ENCODE results near the gene CACNA1B. TPM values are rescaled to one million over a fixed set of nuclear protein-coding genes. Genes with fewer than 3 reads are reported as not detected.
A peak's percentile ranks its signal among the peaks of the same experiment; 100 is the strongest.

The CACNA1B gene
- total RNA-seq, 1 experiment from 2014 or later, result 7.8 TPM

DNA sequence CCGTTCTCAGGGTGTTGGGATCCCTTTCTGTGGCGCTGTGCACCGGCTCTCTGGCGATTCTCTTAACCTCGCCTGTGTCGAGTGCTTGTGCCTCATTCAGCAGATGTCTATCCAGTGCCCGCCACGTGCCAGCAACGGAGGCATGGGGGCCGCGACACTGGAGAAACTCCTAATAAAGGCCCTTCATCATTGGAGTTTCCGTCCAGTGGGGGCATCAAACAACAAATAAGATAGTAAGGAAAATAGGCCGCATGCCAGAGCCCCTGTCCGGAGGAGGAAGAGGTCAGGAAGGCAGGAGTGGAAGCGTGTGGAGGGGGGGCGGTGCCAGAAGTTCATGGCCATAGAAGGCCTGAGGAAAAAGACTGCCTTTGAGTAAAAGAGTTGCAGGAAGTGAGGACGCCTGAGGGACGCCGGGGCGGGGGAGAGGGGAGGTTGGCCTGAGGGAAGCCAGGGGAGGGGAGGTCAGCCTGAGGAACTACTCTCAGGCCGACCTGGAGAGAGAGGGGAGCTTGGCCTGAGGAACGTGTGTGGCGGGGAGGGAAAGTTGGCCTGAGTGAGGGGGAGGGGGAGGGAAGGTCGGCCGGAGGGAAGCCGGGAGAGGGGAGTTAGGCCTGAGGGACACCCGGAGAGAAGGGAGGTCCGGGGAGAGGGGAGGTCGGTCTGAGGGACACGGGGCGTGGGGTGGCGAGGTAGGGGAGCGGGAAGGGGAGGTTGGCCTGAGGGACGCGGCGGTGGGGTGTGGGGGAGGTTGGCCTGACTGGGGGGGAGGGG, 82.2 kb downstream of the CACNA1B start:
- Histone ChIP-seq H3K4ac (ENCODE audit: low read depth, low read length) (no peak overlapping the region), H2AK5ac (ENCODE audit: insufficient read length, low read length) (no peak overlapping the region), H4K20me1 (ENCODE audit: control insufficient read depth, insufficient read depth, insufficient read length) (no peaks in the 10 kb centered on the region), H2BK120ac (ENCODE audit: low read depth, low read length, poor library complexity, severe bottlenecking) (no peak overlapping the region), H3K23me2 (ENCODE audit: insufficient read length, low read depth, low read length, poor library complexity, severe bottlenecking) (peaks cover 2% of the 10 kb centered on the region), H3K4me1 (ENCODE audit: insufficient read depth, low read length) (no peaks in the 10 kb centered on the region), H3K18ac (ENCODE audit: insufficient read length, low read depth, low read length) (no peak overlapping the region), H2BK20ac (ENCODE audit: low read depth, low read length, poor library complexity, severe bottlenecking) (no peak overlapping the region), H2BK12ac (ENCODE audit: insufficient read length, low read depth, low read length) (no peak overlapping the region), H3T11ph (ENCODE audit: low read length) (no peak overlapping the region), H2AFZ (ENCODE audit: low read length) (no peak overlapping the region), H3K79me2 (ENCODE audit: insufficient read depth, low read length) (no peaks in the 10 kb centered on the region), H3K23ac (ENCODE audit: insufficient read length, low read depth, low read length) (no peak overlapping the region), H3K9me3 (ENCODE audit: control insufficient read depth, low read depth, low read length) (no peaks in the 10 kb centered on the region), H3K14ac (ENCODE audit: insufficient read depth, low read length) (no peak overlapping the region), H4K5ac (ENCODE audit: insufficient read length, low read depth, low read length) (no peak overlapping the region), H3K56ac (ENCODE audit: insufficient read length, low read depth, low read length) (no peak overlapping the region), H2BK5ac (ENCODE audit: insufficient read length, low read length) (no peak overlapping the region), H2BK15ac (ENCODE audit: low read depth, low read length) (no peak overlapping the region), H4K8ac (replicated peaks; ENCODE audit: insufficient read length, low read depth, low read length) (no peak overlapping the region), H4K91ac (ENCODE audit: insufficient read length, low read depth, low read length) (no peak overlapping the region), H3K79me1 (ENCODE audit: insufficient read depth, low read depth, low read length, poor library complexity, severe bottlenecking) (no peaks in the 10 kb centered on the region), H3K4me2 (ENCODE audit: insufficient read depth, insufficient read length, low read length) (no peak overlapping the region), H3K27ac (ENCODE audit: insufficient read length, low read depth, low read length) (no peak overlapping the region), H3K9ac (ENCODE audit: extremely low read depth, insufficient read length, low read length) (no peak overlapping the region), H3K27me3 (ENCODE audit: insufficient read depth, low read length) (no peaks in the 10 kb centered on the region)
- no CpG with 5 or more reads among the region's 36 CpGs for WGBS (ENCODE audit: extremely low coverage, insufficient read length, low lambda C conversion rate)
- no peak for TF ChIP-seq CTCF (conservative IDR thresholded peaks at IDR 0.05)
- DNase-seq, result peak; percentile 48
- H3K27ac Mint-ChIP-seq, result peak overlapping the region in 1 of 3 experiments; percentile 31; a peak in 1 of 7 replicates
- H3K4me1 Mint-ChIP-seq, result peaks cover 0 to 6% of the 10 kb centered on the region in 2 experiments; a peak in 1 of 4 replicates
- peaks cover 25 to 36% (median 27%) of the 10 kb centered on the region in 3 experiments for H3K36me3 Mint-ChIP-seq (ENCODE audit: insufficient read depth in 1 of 3, low read depth in 3 of 3)
- peak overlapping the region in 1 of 2 experiments; percentile 21; a peak in 2 of 5 replicates for H3K4me3 Mint-ChIP-seq
- peaks cover 5 to 7% of the 10 kb centered on the region in 2 experiments; a peak in 4 of 5 replicates for H3K9me3 Mint-ChIP-seq
- H3K27me3 Mint-ChIP-seq (ENCODE audit: low read depth), result no peaks in the 10 kb centered on the region
